Activated CD4-positive, alpha-beta memory T cell treated with anti-CD3 and anti-CD28 coated beads, Interleukin-2, amount 10 ng/mL, durations not matched to agents 7 days and 5 days (primary cell): ENCODE results near the gene PRAC1. TPM values are rescaled to one million over a fixed set of nuclear protein-coding genes. Genes with fewer than 3 reads are reported as not detected.

ENCODE experiments used
- CTCF ChIA-PET: fragments of 350-600 bp; sonication (Branson Sonifier 250); formaldehyde crosslinking; loops from one replicate; lab custom pipeline; 2021; ENCODE audit warnings: antibody characterized with exemption, inconsistent platforms; lab: Charles Lee
- POLR2A ChIA-PET: fragments of 350-600 bp; sonication (Branson Sonifier 250); formaldehyde crosslinking; loops from one replicate; lab custom pipeline; 2021; ENCODE audit warnings: antibody characterized with exemption; lab: Charles Lee
- DNase-seq: peaks from one replicate; pipeline ENCODE4 v3.0.0-alpha.2; 2020
- H3K27ac Mint-ChIP-seq: one replicate; pipeline ENCODE4 v1.8.0; 2021; ENCODE audit warnings: mild to moderate bottlenecking, mixed read lengths
- H3K27me3 Mint-ChIP-seq: one replicate; pipeline ENCODE4 v1.8.0; 2021; ENCODE audit warnings: mixed read lengths
- H3K36me3 Mint-ChIP-seq: one replicate; pipeline ENCODE4 v1.8.0; 2021; ENCODE audit warnings: low read depth, mixed read lengths
- H3K4me1 Mint-ChIP-seq: one replicate; pipeline ENCODE4 v1.8.0; 2021; ENCODE audit warnings: mixed read lengths
- H3K4me3 Mint-ChIP-seq: one replicate; pipeline ENCODE4 v1.8.0; 2021; ENCODE audit warnings: mild to moderate bottlenecking, mixed read lengths
- H3K9me3 Mint-ChIP-seq: one replicate; pipeline ENCODE4 v1.8.0; 2021; ENCODE audit warnings: mixed read lengths
- total RNA-seq, 2 experiments: library from RNA; stranded (reverse); gene quantifications; one replicate each; pipeline ENCODE4 v1.2.3, GENCODE V29; 2021

Gene PRAC1
- total RNA-seq, 2 experiments from 2014 or later = not detected

DNA sequence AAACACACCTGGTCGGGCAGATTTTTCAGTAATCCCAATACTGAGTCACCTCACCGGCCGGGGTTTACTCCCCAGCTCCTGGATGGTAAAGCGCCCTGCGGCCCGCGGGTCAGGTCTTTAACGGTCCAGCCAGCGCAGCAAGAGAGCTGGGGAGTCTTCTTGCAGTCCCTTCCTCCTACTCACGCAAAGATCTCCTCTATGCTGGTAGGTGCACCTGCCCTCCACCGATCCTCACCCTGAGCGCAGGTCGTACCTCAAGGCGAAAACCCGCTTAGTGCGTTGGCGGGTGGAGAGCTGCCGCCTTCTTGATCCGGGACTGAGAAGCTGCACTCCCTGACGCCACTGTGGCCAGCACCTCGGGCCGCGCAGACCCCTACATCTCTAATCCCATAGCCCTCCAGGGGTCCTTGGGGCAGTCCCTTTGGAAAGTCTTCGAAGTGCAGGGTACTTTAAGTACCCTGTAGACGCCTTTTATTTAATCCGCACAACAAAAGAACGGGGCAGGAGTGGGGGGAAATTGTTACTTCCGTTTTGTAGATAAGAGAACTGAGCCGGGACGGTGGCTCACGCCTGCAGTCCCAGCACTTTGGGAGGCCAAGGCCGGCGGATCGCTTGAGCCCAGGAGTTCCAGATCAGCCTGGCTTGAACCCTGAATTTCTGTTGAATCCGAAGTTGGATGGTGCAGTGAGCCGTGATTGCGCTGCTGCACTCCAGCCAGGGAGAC lies 16.6 kb upstream of the PRAC1 start:
- ChIA-PET CTCF (interaction anchor here (2.6 kb wide), 1 partner anchor 15 kb away, joined by 9 read pairs; no protein-coding TSS in a partner anchor), POLR2A (no interaction called here)
- Mint-ChIP-seq H3K4me1 (peaks cover 5% of the 10 kb centered on the region), H3K27ac (no peak overlapping the region), H3K36me3 (no peaks in the 10 kb centered on the region), H3K4me3 (no peak overlapping the region), H3K27me3 (peaks cover 92% of the 10 kb centered on the region), H3K9me3 (no peaks in the 10 kb centered on the region)
- DNase-seq = no peak

DNA sequence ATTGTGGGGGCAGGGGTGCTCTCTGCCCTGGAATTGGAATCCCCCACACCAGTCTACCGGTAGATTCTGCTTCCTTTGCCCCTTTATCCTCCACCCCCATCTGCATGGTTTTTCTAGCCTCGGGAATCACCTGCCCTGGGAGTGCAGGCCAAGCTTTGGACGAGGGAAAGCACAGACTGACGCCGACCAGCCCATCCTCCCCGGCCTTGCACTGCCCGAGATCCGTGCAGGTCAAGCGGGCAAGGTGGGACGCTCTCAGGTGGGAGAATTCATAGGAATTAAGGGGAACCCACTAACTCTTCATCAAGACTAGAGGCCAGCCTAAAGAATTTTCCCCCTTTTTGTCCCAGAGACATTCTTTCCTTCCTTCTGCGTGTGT lies 16.1 kb upstream of the PRAC1 start:
- H3K4me1 Mint-ChIP-seq = peaks cover 10% of the 10 kb centered on the region
- POLR2A ChIA-PET = no interaction called here
- no peak overlapping the region for H3K4me3 Mint-ChIP-seq
- H3K27me3 Mint-ChIP-seq = peaks cover 92% of the 10 kb centered on the region
- no peak for DNase-seq
- CTCF ChIA-PET = interaction anchor here (0.8 to 2.6 kb wide), 4 partner anchors 14 to 120 kb away, joined by 3 to 9 read pairs (median 6); no protein-coding TSS in a partner anchor
- H3K9me3 Mint-ChIP-seq = no peaks in the 10 kb centered on the region
- no peaks in the 10 kb centered on the region for H3K36me3 Mint-ChIP-seq
- no peak overlapping the region for H3K27ac Mint-ChIP-seq

DNA sequence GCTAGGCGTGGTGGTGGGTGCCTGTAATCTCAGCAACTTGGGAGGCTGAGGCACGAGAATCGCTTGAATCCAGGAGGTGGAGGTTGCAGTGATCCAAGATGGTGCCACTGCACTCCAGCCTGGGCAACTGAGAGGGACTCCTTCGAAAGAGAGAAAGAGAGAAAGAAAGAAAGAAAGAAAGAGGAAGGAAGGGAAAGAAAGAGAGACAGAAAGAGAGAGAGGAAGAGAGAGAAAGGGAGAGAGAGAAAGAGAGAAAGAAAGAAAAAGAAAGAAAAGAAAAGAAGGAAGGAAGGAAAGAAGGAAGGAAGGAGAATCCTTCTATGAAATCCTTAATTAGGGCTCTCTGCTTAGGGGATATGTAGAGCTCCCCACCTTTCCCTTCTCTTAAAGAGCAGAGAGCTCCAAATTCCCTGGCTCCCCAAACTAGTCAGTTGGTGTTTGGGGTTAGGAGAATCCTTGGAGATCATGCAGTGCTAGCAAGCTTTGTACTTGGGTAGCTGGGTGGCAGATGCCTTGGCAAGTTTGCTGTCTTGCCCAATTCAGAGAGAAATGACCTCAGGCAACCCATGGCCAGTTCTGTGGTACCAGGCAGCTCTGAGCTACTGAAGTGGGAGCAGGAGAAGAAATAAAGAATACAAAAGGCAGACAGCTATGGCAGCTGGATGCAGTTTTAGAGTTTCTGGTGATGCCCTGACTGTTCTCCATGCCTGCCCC lies 15.2 kb upstream of the PRAC1 start:
- no peak for DNase-seq
- Mint-ChIP-seq H3K27me3 (peaks cover 90% of the 10 kb centered on the region), H3K4me1 (peaks cover 15% of the 10 kb centered on the region), H3K27ac (no peak overlapping the region), H3K4me3 (no peak overlapping the region), H3K9me3 (no peaks in the 10 kb centered on the region), H3K36me3 (no peaks in the 10 kb centered on the region)
- ChIA-PET CTCF (interaction anchor here (0.8 to 2.1 kb wide), 4 partner anchors 13 to 119 kb away, joined by 3 to 8 read pairs (median 3); no protein-coding TSS in a partner anchor), POLR2A (interaction anchor here (1.4 kb wide), 1 partner anchor 9 kb away, joined by 3 read pairs; no protein-coding TSS in a partner anchor)

DNA sequence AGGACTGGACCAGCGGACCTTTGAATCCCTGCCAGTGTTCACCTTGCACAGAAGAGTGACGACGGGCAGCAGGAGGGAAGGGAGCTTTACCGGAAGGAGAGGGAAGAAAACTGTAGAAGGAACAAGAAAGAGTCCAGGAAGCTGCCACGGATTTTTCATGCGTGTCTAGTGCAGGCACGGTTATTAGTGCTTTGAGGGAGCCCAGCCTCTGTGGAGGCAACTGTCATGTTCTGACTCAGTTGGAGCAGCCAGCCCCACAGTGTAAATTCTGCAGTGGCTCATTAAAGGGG lies 12.7 kb upstream of the PRAC1 start:
- ChIA-PET POLR2A (interaction anchor here (1.2 to 1.5 kb wide), 2 partner anchors 9 to 11 kb away, joined by 3 to 4 read pairs; no protein-coding TSS in a partner anchor), CTCF (interaction anchor here (2.6 kb wide), 1 partner anchor 11 kb away, joined by 10 read pairs; no protein-coding TSS in a partner anchor)
- Mint-ChIP-seq H3K4me3 (no peak overlapping the region), H3K27me3 (peaks cover 92% of the 10 kb centered on the region), H3K27ac (no peak overlapping the region), H3K4me1 (peaks cover 15% of the 10 kb centered on the region), H3K9me3 (no peaks in the 10 kb centered on the region), H3K36me3 (no peaks in the 10 kb centered on the region)
- no peak for DNase-seq

DNA sequence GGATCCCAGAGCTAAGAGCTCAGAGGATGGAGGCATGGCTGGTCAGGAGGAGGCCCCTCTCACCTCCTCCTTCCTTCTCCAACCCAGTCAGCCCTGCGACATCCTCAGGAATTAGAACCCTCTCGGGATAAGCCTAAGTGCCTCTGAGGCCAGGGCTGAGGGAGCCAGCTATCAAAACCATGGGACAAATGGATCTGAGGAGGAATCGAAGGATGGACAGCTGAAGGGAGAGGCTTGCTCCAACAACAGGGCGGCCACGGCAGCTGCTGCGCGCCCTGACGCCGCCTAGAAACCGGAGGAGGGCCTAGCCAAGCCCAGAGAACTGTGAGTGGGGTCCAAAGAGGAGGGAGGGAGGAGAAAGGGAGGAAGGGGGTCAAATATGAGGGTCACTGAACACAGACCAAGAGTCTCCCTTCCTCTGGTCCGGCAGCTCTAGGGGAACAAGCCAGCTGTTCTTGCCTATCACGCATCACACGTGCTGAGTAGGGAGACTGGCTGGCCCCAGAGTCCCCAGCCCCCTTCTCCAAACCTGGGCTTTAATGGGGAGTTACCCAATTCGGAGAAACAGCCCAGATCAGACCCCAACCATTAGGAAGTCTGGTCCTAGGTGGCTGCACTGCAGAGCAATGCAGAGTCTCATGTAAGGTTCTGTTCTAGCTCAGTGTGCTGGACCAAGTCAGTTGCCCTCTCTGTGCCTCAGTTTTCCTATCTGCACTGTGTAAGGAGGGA lies 12.2 kb upstream of the PRAC1 start:
- peaks cover 94% of the 10 kb centered on the region for H3K27me3 Mint-ChIP-seq
- CTCF ChIA-PET = interaction anchor here (1.0 to 2.6 kb wide), 2 partner anchors 11 to 120 kb away, joined by 3 to 10 read pairs; partner anchors contain the start of gene HOXB8

DNA sequence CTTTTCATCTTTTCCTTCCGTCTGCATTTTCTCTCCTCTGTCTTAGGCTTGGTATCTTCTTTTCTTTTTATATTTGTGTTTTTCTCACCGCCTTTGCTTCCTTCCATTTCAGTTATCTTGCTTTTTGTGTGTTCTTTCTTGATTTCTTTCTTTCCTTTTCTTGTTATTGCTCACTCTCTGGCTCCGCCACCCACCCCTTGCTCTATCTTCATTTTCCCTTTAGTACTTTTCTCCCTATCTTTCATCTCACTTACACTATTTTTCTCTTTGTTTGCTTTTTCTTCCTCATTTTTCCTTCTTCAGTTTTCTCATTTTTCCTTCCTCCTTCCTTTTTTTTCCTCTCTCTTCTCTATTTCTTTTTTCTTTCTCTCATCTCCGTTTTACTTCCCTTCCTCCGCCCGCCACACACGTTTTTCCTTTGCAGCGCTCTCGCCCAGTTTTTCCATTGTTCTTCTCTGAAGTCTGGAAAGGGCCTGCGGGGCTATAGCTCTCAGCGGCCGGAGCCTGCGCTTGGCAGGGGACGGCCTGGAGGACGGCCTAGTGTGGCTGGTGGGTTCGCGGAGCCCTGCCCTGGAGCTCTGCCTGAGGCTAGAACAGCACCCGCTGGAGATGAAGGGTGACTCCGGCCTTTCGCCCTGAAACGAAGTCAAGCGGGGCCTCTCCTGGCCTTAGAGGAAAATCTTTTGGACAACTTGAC lies 11.5 kb upstream of the PRAC1 start:
- no peak overlapping the region for H3K27ac Mint-ChIP-seq
- ChIA-PET CTCF (interaction anchor here (1.0 to 2.6 kb wide), 3 partner anchors 10 to 119 kb away, joined by 3 to 10 read pairs (median 3); partner anchors contain the start of gene HOXB8), POLR2A (interaction anchor here (0.6 to 1.5 kb wide), 3 partner anchors 9 to 14 kb away, joined by 3 to 4 read pairs (median 3); no protein-coding TSS in a partner anchor)
- peaks cover 11% of the 10 kb centered on the region for H3K4me1 Mint-ChIP-seq
- no peaks in the 10 kb centered on the region for H3K36me3 Mint-ChIP-seq
- H3K4me3 Mint-ChIP-seq = no peak overlapping the region
- DNase-seq = no peak
- H3K27me3 Mint-ChIP-seq = peaks cover 95% of the 10 kb centered on the region
- no peaks in the 10 kb centered on the region for H3K9me3 Mint-ChIP-seq

More for the DNA sequence above, 12.2 kb upstream of the PRAC1 start:
- H3K36me3 Mint-ChIP-seq = no peaks in the 10 kb centered on the region
- no peak overlapping the region for H3K4me3 Mint-ChIP-seq
- H3K27ac Mint-ChIP-seq = no peak overlapping the region
- peaks cover 15% of the 10 kb centered on the region for H3K4me1 Mint-ChIP-seq
- POLR2A ChIA-PET = interaction anchor here (0.6 to 1.5 kb wide), 3 partner anchors 8 to 13 kb away, joined by 3 to 4 read pairs (median 3); no protein-coding TSS in a partner anchor
- no peak for DNase-seq
- H3K9me3 Mint-ChIP-seq = no peaks in the 10 kb centered on the region

DNA sequence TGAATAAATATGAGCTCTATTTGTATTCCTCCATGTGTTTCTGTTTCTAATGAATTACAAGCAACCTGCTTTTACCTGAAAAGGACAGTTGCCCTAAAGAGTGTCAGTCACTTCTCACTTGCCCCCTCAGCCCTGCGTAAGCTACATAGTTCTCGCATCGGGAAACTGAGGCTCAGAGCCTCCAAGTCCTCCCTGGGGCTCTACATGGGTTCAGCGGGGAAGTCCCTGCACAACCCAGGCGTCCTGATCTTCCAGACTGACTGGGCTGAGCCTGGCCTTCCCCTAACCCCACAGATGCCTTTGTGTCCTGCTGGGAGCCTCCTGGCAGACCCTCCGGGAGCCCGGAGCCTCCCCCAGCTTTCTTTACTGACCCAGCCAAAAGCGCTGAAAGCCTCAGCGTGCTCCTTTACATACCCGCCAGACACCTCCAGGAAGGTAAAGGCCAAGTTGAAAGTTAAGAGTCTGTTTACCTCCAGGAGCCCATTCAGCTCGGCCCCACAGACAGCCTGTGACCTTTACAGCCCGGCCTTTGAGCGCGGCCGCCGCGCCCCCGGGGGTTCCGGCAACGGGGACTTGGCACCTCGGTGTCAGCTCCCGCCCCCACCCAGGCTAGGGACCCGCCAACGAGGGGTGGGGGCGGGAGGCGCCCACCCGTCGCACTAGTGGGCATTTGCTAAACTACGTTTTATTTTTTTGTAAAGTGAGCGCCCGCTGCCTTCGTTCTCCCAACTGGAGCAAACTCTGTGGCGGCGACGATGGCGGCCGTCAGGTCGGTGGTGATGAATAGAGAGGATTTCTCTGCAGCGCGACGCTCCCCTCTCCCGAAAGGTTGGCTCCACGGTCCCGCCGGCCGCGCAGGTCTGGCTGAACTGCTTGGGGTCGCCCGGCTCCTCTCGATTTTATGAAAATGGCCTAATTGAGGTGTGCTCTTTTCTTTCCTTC lies 10.6 kb upstream of the PRAC1 start:
- H3K36me3 Mint-ChIP-seq = no peaks in the 10 kb centered on the region
- H3K4me1 Mint-ChIP-seq = peaks cover 16% of the 10 kb centered on the region
- CTCF ChIA-PET = interaction anchor here (0.8 to 1.5 kb wide), 5 partner anchors 9 to 97 kb away, joined by 3 to 4 read pairs (median 3); partner anchors contain the start of gene PRAC2
- POLR2A ChIA-PET = interaction anchor here (1.0 to 1.5 kb wide), 2 partner anchors 15 to 39 kb away, joined by 3 to 4 read pairs; no protein-coding TSS in a partner anchor
- no peak overlapping the region for H3K27ac Mint-ChIP-seq
- no peak overlapping the region for H3K4me3 Mint-ChIP-seq
- no peak for DNase-seq
- no peaks in the 10 kb centered on the region for H3K9me3 Mint-ChIP-seq
- peaks cover 95% of the 10 kb centered on the region for H3K27me3 Mint-ChIP-seq

DNA sequence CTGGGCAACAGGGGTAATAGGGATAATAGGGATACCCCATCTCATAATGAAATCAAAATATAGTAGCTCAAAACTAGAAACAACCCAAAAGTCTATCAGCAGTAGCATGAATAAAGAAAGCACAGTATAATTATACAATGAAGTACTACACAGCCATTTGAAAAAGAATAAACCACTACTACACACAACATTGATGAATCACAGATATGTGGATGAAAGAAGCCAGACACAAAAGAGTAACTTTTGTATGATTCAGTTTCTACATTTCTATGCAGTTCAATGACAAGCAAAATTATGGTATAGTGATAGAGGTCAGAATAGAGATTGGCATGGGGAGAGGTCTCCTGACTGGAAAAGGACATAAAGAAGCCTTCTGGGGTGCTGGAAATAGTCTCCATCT lies 9.0 kb upstream of the PRAC1 start:
- POLR2A ChIA-PET = interaction anchor here (1.1 kb wide), 1 partner anchor 14 kb away, joined by 3 read pairs; no protein-coding TSS in a partner anchor
- H3K4me1 Mint-ChIP-seq = peaks cover 17% of the 10 kb centered on the region
- CTCF ChIA-PET = no interaction called here

DNA sequence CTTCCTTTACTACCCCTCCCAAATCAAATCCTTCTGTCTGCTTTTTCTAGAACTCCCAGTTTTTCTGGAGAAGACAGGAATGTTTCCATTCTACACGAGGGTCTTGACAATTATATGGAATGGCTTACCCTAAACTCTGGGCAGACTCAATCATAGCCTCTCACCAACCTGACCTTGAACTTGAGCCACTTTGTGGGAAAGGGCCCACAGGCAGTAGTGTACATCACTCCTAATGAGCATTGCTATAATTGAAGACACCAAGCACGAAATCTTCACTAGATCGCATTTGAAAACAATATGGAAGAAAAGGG lies 7.9 kb upstream of the PRAC1 start:
- Mint-ChIP-seq H3K4me3 (no peak overlapping the region), H3K36me3 (no peaks in the 10 kb centered on the region), H3K4me1 (peaks cover 19% of the 10 kb centered on the region), H3K27me3 (peaks cover 95% of the 10 kb centered on the region), H3K27ac (no peak overlapping the region), H3K9me3 (no peaks in the 10 kb centered on the region)
- no peak for DNase-seq
- POLR2A ChIA-PET = interaction anchor here (1.1 kb wide), 1 partner anchor 15 kb away, joined by 3 read pairs; no protein-coding TSS in a partner anchor
- CTCF ChIA-PET = no interaction called here

More for the DNA sequence above, 9.0 kb upstream of the PRAC1 start:
- Mint-ChIP-seq H3K36me3 (no peaks in the 10 kb centered on the region), H3K27me3 (peaks cover 95% of the 10 kb centered on the region), H3K9me3 (no peaks in the 10 kb centered on the region), H3K27ac (no peak overlapping the region), H3K4me3 (no peak overlapping the region)
- no peak for DNase-seq

DNA sequence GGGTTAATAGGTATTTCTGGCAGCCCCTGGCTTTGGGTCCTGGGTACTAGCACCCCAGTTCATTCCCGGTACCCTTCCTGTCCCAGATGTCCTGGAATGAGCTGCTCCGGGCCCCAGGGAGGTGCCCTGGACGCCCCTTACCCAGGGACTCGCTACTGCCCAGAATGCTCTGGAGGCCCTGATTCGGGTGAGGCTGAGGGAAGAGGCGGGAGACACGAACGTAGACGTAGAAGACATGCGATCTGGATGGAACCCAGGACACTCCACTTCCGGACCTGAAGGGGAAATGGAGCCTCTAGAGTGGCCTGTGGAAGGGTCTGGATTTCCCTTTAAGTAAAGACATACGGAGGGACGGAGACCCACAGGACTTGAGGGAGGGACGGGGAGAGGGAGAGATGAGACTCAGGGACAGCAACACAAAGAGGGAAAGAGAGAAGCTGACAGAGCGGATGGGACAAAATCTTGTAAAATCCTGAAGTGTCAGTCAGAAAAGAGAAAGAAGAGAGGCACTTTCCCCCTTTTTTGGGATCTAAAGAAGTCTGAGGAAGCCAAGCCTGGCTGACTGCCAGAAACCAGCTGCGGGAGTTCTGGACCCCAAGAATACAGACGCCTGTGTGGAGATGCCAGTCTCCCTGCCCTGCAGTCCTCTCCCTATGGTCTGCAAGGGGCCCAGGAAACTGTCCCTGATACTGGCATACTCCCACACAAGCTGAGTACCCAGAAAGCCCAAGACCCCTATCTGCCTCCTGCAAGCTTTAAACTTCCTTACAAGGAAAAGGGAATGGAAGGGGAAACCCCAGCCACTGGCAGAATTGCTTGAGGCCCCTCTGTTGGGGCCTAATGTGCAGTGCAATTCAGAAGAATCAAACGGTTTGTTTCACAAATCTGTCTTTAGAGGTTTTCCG lies 7.3 kb upstream of the PRAC1 start:
- Mint-ChIP-seq H3K4me3 (no peak overlapping the region), H3K36me3 (no peaks in the 10 kb centered on the region), H3K4me1 (peaks cover 24% of the 10 kb centered on the region), H3K27ac (no peak overlapping the region), H3K27me3 (peaks cover 95% of the 10 kb centered on the region), H3K9me3 (no peaks in the 10 kb centered on the region)
- no peak for DNase-seq
- ChIA-PET CTCF (no interaction called here), POLR2A (interaction anchor here (1.4 kb wide), 1 partner anchor 9 kb away, joined by 3 read pairs; no protein-coding TSS in a partner anchor)
